GM12872 (cell line): ENCODE data around the gene ARMC9.
A peak's percentile ranks its signal among the peaks of the same experiment; 100 is the strongest.

Experiments
- TF ChIP-seq, protein P1 (sequence below): IDR thresholded peaks from 3 replicates; pipeline ENCODE4 v1.5.1; 2011; ENCODE audit warnings: low read depth, mild to moderate bottlenecking, low read length, moderate library complexity; ENCODE audit not compliant: insufficient read depth

The ARMC9 gene

DNA sequence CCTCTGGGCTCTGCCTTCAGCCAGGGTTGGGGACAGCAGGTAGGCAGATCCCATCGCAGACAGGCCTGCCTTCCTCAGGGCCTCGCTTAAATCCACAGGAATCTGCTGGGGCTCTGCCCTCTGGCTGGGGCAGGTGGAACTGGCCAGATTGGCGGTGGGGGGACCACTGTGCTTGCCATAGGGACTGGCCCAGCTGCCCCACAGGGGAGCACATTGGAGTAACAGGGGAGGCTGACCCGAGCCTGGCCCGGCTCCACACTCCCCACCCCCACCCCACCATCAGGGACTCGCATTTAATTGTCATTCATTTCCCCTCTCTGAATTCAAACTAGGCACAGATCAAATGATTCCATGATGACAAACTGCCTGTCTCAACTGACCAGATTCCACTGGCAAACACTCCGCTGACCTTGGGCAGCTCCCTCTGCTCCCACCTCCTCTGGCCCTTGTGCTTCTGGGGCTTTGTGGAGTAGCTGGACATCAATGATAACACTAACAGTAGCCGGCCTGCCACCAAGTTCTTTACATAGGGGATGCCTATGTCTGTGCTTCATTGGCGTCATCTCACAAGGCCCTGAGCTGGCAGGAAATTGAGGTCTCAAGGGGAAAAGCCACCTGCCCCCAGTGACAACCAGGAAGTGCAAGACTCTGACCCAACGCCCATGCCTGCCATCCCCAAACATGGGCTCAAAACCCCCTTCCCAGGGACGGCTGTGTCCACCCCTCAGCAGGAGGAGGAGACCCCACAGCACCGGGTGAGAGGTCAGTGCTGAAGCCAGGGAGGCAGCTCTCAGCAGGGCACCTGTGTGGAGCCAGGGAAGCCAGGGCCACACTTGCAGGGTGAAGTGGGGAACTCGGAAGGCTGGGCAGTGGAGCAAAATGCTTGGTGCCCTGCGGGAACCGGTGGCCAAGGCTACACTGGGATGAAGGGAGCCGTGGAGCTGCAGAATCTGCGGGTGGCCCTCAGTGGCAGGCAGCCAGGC, 195.0 kb downstream of the ARMC9 start:
- TF ChIP-seq, protein P1, sequence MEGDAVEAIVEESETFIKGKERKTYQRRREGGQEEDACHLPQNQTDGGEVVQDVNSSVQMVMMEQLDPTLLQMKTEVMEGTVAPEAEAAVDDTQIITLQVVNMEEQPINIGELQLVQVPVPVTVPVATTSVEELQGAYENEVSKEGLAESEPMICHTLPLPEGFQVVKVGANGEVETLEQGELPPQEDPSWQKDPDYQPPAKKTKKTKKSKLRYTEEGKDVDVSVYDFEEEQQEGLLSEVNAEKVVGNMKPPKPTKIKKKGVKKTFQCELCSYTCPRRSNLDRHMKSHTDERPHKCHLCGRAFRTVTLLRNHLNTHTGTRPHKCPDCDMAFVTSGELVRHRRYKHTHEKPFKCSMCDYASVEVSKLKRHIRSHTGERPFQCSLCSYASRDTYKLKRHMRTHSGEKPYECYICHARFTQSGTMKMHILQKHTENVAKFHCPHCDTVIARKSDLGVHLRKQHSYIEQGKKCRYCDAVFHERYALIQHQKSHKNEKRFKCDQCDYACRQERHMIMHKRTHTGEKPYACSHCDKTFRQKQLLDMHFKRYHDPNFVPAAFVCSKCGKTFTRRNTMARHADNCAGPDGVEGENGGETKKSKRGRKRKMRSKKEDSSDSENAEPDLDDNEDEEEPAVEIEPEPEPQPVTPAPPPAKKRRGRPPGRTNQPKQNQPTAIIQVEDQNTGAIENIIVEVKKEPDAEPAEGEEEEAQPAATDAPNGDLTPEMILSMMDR = peak; percentile 43; the same call in 1 of the 3 replicates

DNA sequence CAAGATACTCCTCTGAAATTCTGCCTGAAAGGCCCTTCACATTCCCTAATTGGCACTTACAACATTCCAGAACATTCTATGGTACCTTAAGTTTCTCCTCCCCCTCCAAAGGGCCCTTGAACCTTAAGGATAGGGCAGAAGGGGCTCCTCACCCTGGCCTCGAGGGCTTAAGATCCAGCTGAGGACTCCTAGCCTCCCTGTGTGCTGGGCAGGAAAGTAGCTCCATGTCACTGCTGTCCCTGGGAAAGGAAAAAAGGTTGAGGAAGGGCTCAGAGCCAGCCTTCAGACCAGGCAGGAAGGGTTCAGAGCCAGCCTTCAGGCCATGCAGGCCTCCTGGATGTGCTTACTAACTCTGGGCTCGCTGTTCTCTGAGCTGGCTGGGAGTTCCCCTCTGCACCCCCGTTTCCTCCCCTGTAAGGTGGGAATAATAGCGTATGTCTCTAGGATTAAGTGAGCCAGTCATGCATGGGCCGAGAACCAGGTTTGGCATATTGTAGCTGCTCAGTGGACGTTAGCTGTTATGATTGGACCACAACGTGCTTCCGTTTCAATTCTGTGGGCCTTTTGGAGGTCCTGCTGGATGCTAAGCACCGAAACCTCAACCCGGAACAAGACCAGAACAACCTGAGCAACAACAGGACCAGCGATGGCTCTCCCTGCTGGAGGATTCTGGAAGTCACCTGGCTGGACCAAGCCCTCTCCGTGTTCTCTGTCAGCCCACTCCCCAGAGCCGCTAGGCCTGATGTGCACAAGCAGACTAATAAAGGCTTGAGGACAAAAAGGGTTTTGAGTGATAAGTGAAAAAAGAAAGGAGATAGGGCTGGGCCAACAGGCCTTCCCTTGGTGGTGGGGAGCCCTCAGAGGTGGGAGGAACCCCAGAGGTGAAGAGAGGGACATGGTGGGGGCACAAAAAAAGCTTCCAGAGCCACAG, 196.0 kb downstream of the ARMC9 start:
- TF ChIP-seq, protein P1 = peak; percentile 79

DNA sequence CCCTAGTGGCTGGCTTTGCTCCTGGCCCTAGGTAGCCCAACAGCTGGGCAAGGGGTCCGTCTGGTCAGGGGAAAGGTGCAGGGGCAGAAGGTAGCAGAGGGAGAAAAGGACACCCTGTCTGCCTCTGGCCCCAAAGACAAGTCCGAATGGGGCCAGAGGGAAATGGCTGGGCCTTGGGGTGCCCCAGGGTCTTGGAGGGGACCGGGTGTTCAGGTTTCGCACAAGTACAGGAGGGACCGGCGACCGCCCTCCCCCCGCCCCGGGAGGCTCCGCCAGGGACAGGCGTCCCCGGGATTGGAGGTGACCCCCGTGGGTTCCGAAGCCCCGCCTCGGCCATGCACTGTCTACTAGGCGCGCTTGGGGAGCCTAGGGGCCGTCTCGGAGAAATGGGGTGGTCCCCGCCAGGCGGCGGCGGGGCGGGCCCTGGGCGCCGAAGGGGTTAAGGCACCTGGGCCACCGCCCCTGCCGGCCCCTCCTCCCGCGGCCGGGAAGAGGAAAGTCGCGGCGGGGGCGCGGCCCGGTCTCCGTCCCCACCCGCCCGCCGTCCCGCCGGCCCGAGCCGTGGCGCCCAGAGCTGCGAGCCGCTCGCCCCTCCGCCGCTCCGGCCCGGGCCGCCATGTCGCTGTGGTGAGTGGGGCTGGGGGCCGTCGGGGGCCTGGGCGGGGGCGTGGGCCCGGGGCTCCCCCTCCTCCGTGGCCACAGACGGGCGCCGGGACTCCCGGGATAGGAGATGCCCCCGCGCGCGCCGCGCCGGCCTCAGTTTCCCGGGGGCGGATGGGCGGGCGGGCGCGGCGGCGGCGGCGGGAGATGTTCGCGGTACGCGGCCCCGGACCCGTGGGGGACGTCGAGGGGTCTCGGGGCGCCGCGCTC, 197.0 kb downstream of the ARMC9 start, which contains the start of gene B3GNT7:
TSS of gene B3GNT7 (plus strand) at position 523 of the 870 bp plus-strand sequence. CDS start at position 617, 94 bp downstream.
- TF ChIP-seq, protein P1 = no peak

DNA sequence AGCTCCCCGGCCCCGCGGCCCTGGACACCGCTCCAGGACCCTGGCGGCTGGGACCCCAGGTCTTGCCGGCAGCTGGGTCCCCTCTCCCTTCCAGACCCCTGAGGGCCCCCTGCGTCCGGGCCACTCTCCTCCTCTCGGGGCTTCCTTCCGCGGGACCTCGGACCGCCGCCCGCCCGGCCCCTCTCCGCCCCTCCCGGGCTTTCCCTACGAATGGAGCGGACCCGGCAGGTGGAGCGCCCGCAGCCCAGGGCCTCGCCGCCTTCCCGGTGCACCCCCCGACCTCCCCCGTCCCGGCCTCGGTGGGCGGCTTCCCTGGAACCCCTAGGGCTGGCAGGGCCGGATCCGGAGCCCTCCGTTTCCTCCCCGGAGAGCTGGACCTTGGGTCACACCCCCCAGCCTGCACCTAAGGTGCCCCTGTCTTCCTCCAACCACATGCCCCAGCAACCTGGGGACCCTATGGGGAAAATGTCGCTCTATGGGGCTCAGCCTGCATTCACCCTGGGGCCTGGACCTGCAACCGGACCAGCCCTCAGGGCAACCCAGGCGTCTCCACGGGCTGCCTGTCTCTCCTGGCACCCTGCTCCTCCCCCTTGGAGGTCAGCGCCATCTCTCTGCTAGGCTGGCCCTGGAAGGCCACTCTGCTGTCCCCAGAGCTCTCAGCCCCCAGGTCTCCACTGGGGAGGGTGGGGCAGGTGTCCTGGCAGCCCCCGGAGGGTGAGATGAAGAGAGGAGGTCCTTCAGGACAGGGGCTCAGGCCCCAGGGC, 197.8 kb downstream of the ARMC9 start:
- TF ChIP-seq, protein P1 = no peak

DNA sequence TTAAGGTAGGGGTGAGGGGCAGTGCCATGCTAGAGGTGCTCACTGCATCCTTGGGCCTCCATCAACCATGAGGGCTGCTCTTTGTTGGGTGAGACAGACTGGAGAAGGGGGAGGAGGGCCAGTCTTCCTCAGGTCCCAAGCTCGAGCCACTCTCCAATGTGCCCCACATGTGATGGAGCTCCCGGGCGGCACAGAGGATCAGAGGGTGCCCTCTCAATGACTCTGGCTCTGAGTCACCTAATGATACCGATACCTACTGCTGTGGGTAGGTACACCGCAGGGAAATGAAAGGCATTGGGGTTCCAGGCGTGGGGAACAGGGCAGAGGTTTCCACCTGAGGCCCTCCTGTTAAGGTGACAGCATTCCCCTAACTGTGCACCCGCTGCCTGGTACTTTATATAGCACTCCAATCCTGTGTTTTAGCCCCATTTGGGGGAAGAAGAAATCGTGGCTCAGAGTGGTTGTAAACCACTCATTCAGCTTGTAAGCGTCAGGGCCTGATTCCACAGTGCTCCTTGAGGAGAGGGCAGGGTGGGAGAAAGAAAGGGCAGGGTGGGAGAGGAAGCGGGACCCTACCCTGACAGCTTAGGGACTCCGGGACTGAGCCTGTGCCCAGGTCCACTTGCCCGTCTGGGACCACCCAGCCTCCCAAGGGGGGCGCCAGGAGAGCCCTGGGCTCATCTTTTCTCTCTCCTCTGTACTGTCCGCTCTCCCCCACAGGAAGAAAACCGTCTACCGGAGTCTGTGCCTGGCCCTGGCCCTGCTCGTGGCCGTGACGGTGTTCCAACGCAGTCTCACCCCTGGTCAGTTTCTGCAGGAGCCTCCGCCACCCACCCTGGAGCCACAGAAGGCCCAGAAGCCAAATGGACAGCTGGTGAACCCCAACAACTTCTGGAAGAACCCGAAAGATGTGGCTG, 198.8 kb downstream of the ARMC9 start:
- TF ChIP-seq, protein P1 = no peak

DNA sequence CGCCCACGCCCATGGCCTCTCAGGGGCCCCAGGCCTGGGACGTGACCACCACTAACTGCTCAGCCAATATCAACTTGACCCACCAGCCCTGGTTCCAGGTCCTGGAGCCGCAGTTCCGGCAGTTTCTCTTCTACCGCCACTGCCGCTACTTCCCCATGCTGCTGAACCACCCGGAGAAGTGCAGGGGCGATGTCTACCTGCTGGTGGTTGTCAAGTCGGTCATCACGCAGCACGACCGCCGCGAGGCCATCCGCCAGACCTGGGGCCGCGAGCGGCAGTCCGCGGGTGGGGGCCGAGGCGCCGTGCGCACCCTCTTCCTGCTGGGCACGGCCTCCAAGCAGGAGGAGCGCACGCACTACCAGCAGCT, 199.5 kb downstream of the ARMC9 start:
- TF ChIP-seq, protein P1 = no peak
